Endothelial cell (in vitro differentiated cells): ENCODE measurements around the gene SLC8A1. TPM values are rescaled to one million over a fixed set of nuclear protein-coding genes. Genes with fewer than 3 reads are reported as not detected.

Source experiments
- DNase-seq: peaks from one replicate; pipeline ENCODE4 v3.0.0; 2021; ENCODE audit warnings: low spot score
- H3K27ac Mint-ChIP-seq: one replicate; pipeline ENCODE4 v1.8.0; 2021; ENCODE audit warnings: mixed read lengths, inconsistent platforms; ENCODE audit not compliant: unreplicated experiment
- H3K27me3 Mint-ChIP-seq: one replicate; pipeline ENCODE4 v1.8.0; 2021; ENCODE audit warnings: mild to moderate bottlenecking, moderate library complexity, mixed read lengths, inconsistent platforms; ENCODE audit not compliant: unreplicated experiment
- H3K36me3 Mint-ChIP-seq: one replicate; pipeline ENCODE4 v1.8.0; 2021; ENCODE audit warnings: mild to moderate bottlenecking, low read depth, mixed read lengths, inconsistent platforms; ENCODE audit not compliant: unreplicated experiment
- H3K4me1 Mint-ChIP-seq: one replicate; pipeline ENCODE4 v1.8.0; 2021; ENCODE audit warnings: mild to moderate bottlenecking, mixed read lengths, inconsistent platforms; ENCODE audit not compliant: unreplicated experiment
- H3K4me3 Mint-ChIP-seq: one replicate; pipeline ENCODE4 v1.8.0; 2021; ENCODE audit warnings: mild to moderate bottlenecking, mixed read lengths, inconsistent platforms; ENCODE audit not compliant: unreplicated experiment
- H3K9me3 Mint-ChIP-seq: one replicate; pipeline ENCODE4 v1.8.0; 2021; ENCODE audit warnings: mixed read lengths, inconsistent platforms; ENCODE audit not compliant: unreplicated experiment
- total RNA-seq: library from RNA; stranded (reverse); fragmentation: NEBNext Ultra II Directional; extraction: Animal tissue kit (Norgen Biotek cat#: 25700); gene quantifications from one replicate; pipeline ENCODE4 v1.2.1, GENCODE V29; 2021; ENCODE audit not compliant: unreplicated experiment
- TF ChIP-seq, protein P1 (sequence below): fragments of 200-600 bp; sonication (generic); IDR thresholded peaks from one replicate; pipeline ENCODE4 v1.5.0; 2021; ENCODE audit warnings: antibody characterized with exemption; ENCODE audit not compliant: unreplicated experiment

SLC8A1 gene
- total RNA-seq, 1 donor from 2014 or later = 0.80 TPM

DNA sequence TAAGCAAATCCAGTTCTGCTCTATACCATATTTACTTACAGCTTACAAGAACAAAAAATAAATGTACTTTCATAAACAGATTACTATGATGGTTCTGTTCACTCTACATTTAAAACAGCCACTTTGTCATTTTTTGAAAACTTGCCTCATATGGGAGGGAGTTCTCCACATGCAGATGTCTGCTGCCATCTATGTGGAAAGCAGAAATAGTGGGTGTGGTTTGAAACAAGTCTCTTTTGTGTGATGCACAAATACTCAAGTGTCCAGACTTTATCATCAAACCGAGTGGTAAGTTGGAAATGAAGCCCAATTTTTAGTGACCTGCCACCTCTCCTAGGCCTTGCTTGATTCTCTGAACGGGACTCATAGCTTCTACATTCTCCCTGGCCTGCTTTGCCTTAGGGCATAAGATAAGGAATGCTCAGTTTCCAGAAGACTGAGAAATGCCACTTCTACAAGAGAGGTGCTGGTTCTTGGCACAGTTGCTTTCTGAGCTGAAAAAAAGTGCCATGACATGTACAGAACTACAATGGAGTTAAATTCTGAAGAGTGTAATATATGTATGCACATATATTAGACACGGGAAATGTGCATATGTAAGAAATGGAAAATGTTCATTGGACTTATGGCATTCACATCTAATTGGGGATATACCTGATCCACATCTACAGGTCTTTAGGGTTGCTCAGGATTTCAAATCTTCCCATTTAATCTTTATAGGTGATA is 221.0 kb downstream of the SLC8A1 start:
- Mint-ChIP-seq H3K4me1 (no peaks in the 10 kb centered on the region), H3K27me3 (no peaks in the 10 kb centered on the region), H3K9me3 (no peaks in the 10 kb centered on the region), H3K27ac (no peak overlapping the region), H3K36me3 (no peaks in the 10 kb centered on the region), H3K4me3 (no peak overlapping the region)
- DNase-seq = no peak
- TF ChIP-seq, protein P1, sequence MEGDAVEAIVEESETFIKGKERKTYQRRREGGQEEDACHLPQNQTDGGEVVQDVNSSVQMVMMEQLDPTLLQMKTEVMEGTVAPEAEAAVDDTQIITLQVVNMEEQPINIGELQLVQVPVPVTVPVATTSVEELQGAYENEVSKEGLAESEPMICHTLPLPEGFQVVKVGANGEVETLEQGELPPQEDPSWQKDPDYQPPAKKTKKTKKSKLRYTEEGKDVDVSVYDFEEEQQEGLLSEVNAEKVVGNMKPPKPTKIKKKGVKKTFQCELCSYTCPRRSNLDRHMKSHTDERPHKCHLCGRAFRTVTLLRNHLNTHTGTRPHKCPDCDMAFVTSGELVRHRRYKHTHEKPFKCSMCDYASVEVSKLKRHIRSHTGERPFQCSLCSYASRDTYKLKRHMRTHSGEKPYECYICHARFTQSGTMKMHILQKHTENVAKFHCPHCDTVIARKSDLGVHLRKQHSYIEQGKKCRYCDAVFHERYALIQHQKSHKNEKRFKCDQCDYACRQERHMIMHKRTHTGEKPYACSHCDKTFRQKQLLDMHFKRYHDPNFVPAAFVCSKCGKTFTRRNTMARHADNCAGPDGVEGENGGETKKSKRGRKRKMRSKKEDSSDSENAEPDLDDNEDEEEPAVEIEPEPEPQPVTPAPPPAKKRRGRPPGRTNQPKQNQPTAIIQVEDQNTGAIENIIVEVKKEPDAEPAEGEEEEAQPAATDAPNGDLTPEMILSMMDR = no peak

DNA sequence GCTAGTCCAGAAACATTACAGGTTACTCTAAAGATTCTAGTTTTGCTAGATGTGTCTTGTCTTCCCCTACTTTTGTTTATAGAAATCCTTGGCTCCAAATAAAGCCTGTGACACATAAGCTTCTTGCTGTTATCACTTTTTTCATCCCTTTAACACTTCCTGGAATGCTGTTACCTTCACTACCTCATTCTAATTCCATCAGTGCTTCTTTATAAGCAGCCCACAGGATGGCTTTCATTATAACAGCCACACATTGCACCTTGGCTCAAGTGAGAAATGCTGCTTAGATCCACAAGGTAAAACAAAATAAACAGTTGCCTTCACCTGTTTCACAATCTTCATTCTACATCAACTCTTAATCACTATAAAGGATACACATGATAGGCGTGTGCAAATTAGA is 221.7 kb downstream of the SLC8A1 start:
- Mint-ChIP-seq H3K4me3 (no peak overlapping the region), H3K36me3 (no peaks in the 10 kb centered on the region), H3K4me1 (no peaks in the 10 kb centered on the region), H3K27ac (no peak overlapping the region), H3K27me3 (no peaks in the 10 kb centered on the region), H3K9me3 (no peaks in the 10 kb centered on the region)
- TF ChIP-seq, protein P1 = no peak
- DNase-seq = no peak

DNA sequence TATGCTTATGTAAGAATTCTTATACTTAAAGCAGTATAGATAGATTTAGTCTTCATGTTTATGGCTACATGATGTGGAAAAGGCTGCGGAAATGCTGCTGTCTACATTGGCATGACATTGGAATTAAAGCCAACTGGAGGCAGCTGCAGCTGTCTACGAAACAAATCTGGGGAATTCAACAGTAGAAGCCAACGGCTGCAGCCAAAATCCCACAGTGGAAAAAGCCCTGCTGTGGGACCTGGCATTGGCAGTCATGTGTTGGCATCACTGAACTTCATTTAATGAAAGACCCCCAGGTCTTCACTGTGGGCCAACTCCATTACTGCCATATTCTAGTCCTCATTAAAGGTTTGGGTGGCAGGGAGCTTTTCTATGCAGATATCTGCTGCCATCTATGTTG is 223.6 kb downstream of the SLC8A1 start:
- TF ChIP-seq, protein P1 = no peak
- no peak for DNase-seq
- Mint-ChIP-seq H3K27me3 (no peaks in the 10 kb centered on the region), H3K4me1 (no peaks in the 10 kb centered on the region), H3K27ac (no peak overlapping the region), H3K36me3 (no peaks in the 10 kb centered on the region), H3K4me3 (no peak overlapping the region), H3K9me3 (no peaks in the 10 kb centered on the region)

DNA sequence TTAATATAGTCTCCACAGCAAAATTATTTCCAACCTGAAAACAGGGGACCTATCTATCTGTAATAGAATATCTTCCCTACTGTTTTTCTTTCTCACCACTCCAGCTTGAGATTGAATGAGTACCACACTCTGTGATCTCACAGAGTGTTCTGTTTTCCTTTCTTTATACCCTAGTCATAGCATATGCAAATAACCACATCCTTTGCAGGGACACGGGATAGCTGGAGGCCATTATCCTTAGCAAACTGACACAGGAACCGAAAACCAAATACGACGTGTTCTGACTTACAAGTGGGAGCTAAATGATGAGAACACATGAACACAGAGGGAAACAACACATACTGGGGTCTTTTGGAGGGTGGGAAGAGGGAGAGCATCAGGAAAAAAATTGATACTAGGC is 224.7 kb downstream of the SLC8A1 start:
- Mint-ChIP-seq H3K27me3 (no peaks in the 10 kb centered on the region), H3K4me3 (no peak overlapping the region), H3K36me3 (no peaks in the 10 kb centered on the region), H3K27ac (no peak overlapping the region), H3K9me3 (no peaks in the 10 kb centered on the region), H3K4me1 (no peaks in the 10 kb centered on the region)
- no peak for DNase-seq
- TF ChIP-seq, protein P1 = no peak

DNA sequence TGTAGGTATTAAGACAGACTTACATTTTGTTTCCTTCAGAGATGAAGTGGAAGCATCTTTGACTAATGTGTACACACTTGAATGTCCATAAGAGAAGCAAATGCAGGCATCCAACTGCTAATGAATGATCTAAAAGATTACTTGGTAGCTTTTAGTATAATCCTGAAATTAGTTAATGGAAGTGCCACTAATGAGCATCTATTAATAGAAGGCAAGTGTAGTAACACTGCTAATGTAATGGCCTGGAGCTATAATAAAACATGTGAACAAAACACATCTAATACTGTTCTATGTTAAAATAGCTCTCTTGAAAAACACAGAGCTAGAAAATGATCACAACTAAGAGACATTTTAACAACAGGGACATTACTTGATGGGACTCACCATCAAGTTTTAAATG is 225.3 kb downstream of the SLC8A1 start:
- H3K36me3 Mint-ChIP-seq = no peaks in the 10 kb centered on the region
- DNase-seq = no peak

More for the DNA sequence above, 225.3 kb downstream of the SLC8A1 start:
- TF ChIP-seq, protein P1 = no peak
- H3K27ac Mint-ChIP-seq = no peak overlapping the region
- H3K4me3 Mint-ChIP-seq = no peak overlapping the region
- no peaks in the 10 kb centered on the region for H3K4me1 Mint-ChIP-seq
- H3K9me3 Mint-ChIP-seq = no peaks in the 10 kb centered on the region
- peaks cover under 1% of the 10 kb centered on the region for H3K27me3 Mint-ChIP-seq
